Endothelial cell of umbilical vein (primary cell): ENCODE data around the gene NPHP3.
"Not testable (repeated sequence)": the region's sequence is repeated elsewhere in the genome, so short reads cannot be mapped to it uniquely, and the experiment has no call there.

Experiments
- POLR2A ChIP-seq: IDR thresholded peaks from 2 replicates; pipeline ENCODE4 v1.6.1; 2012; ENCODE audit warnings: low read depth, mild to moderate bottlenecking, control low read depth, low read length
- TF ChIP-seq, protein P1 (sequence below), 2 donors: IDR thresholded peaks; 1 replicate in 1 of 2; 2 replicates in 1 of 2; pipeline ENCODE4 v1.5.1; 2011; ENCODE audit warnings: low read length in 2 of 2, mild to moderate bottlenecking in 2 of 2, moderate library complexity in 2 of 2, control low read depth in 1 of 2, inconsistent platforms in 1 of 2, low read depth in 1 of 2; ENCODE audit not compliant: insufficient read depth in 1 of 2; ENCODE audit errors: extremely low read depth in 1 of 2

DNA sequence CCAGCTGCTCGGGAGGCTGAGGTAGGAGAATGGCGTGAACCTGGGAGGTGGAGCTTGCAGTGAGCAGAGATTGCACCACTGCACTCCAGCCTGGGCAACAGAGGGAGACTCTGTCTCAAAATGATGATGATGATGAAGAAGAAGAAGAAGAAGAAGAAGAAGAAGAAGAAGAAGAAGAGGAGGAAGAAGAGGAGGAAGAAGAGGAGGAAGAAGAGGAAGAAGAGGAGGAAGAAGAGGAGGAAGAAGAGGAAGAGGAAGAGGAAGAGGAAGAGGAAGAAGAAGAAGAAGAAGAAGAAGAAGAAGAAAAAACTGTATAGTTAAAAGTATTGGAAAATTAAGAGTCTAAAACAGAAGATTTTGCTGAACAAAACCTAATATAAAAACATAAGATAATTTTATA lies 80.8 kb downstream of the NPHP3 start:
- TF ChIP-seq, protein P1, sequence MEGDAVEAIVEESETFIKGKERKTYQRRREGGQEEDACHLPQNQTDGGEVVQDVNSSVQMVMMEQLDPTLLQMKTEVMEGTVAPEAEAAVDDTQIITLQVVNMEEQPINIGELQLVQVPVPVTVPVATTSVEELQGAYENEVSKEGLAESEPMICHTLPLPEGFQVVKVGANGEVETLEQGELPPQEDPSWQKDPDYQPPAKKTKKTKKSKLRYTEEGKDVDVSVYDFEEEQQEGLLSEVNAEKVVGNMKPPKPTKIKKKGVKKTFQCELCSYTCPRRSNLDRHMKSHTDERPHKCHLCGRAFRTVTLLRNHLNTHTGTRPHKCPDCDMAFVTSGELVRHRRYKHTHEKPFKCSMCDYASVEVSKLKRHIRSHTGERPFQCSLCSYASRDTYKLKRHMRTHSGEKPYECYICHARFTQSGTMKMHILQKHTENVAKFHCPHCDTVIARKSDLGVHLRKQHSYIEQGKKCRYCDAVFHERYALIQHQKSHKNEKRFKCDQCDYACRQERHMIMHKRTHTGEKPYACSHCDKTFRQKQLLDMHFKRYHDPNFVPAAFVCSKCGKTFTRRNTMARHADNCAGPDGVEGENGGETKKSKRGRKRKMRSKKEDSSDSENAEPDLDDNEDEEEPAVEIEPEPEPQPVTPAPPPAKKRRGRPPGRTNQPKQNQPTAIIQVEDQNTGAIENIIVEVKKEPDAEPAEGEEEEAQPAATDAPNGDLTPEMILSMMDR (IDR thresholded peaks at IDR 0.05; ENCODE audit: extremely low read depth in 1 of 2, insufficient read depth in 1 of 2, low read depth in 1 of 2, low read length in 2 of 2), result not testable (repeated sequence)
- not testable (repeated sequence) for TF ChIP-seq POLR2A
